HG03442 (cell line): ENCODE measurements around the gene PTAR1.
"Not testable (repeated sequence)": the region's sequence is repeated elsewhere in the genome, so short reads cannot be mapped to it uniquely, and the experiment has no call there.

ENCODE experiments used
- ATAC-seq: cut with Tn5 transposase; IDR thresholded peaks from one replicate; pipeline ENCODE4 v1.9.1; 2021; ENCODE audit warnings: mild to moderate bottlenecking, moderate library complexity; ENCODE audit not compliant: unreplicated experiment

PTAR1 gene, protein sequence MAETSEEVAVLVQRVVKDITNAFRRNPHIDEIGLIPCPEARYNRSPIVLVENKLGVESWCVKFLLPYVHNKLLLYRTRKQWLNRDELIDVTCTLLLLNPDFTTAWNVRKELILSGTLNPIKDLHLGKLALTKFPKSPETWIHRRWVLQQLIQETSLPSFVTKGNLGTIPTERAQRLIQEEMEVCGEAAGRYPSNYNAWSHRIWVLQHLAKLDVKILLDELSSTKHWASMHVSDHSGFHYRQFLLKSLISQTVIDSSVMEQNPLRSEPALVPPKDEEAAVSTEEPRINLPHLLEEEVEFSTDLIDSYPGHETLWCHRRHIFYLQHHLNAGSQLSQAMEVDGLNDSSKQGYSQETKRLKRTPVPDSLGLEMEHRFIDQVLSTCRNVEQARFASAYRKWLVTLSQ

DNA sequence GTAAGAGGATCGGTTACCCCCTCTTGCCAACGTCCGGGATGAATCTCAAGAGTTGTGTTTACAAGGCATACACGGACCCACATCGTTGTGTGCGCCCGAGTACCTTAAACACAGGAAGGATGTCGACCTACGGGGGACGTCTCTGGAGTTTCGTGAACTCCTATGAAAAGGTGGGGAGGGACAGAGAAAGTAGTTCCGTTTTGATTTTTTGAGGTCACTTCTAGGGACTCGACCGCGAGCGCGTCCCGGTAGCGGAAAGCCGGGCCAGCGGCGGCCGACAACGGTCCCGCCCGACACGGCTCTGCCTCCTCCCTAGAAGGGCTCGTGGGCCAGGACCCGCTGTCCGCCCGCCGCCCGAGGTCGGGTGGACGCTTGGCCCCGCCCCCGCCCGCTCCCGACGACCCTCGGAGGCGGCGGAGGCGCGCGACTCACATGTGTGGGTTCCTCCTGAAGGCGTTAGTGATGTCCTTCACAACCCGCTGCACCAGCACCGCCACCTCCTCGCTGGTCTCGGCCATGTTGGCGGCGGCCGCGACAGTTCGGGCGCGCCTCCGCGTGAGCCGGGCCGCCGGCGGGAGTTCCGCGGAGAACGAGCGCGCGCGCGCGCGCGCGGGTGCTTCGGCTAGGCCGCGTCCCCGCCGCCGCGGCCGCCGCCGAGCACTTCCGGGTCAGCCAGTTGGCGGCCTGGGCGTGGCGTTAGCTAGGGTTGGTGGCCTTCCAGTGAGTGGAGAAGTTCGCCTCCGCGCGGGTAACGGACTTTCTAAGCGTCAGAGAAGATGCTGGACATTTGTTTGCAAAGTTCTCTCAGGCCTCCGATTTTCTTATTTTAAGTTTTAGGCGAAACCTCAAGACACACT, at the start of gene PTAR1:
PTAR1 (minus strand) TSS at position 591 of the 857 bp plus-strand sequence; CDS start at position 518, 73 bp downstream.
- peak; percentile 87 for ATAC-seq

DNA sequence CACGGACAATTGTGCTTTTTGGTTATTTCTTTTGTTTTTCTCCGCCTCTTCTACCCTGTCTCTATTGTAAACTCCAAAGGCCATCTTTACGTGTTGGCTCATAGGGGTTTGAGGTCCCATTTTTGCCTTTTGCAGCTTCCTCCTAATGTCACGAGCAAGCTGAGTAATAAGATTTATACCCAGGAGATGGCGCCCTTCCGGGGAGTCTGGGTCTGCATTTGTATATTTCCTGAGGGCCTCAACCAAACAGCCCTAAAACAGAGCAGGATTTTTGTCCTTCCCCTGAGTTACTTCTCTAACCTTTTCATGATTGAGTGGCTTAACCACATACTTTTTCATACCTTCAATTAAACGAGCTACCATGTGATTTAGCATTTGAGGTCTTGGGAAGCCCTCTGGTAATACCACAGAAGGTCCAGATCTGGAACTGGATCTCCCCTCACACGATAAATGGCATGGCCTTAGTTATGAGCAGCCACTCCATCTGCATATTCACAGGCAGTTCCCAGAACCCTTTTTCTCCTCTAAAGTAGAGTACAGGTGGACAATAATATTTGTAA, 49.6 kb upstream of the PTAR1 start:
- no peak for ATAC-seq

DNA sequence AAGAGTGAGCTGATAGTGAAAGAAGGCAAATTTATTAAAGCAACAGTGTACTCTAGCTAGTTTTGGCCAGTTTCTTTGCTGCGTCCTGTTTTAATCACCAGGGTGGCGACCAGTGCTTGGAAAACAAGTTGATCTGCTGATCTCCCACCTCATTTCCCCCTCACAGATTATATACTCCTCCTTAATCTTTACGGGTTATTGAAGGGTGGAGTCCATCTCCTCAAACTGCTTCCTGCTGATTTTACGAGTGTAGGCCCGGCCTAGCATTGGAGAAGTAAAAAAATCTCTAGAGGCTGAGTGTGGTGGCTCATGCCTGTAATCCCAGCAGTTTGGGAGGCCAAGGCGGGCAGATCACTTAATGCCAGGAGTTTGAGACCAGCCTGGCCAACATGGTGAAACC, 46.8 kb upstream of the PTAR1 start:
- ATAC-seq = no peak

DNA sequence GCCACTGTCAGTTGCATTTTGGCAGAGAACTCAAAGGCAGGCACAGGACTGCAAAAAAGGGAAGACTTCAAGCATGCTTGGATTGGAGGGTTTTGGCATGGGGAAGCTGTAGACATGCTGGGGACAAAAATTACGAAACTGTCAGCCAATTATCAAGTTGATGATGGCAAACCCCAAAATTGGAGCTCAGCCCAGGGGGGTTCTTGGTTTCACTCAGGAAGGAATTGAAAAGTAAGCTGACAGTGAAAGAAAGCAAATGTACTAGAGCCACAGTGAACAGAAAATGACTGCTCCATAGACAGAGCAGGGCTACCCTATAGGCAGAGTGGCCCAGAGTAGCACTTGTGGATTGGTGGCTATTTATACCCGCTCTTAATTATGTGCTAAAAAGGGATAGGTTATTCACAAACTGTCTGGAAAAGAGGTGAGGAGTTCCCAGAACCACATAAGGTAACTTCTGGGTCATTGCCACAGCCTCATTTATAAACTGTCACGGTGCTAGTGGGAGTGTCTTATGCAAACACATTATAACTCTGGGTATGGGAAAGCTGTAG, 46.2 kb upstream of the PTAR1 start:
- ATAC-seq = no peak

DNA sequence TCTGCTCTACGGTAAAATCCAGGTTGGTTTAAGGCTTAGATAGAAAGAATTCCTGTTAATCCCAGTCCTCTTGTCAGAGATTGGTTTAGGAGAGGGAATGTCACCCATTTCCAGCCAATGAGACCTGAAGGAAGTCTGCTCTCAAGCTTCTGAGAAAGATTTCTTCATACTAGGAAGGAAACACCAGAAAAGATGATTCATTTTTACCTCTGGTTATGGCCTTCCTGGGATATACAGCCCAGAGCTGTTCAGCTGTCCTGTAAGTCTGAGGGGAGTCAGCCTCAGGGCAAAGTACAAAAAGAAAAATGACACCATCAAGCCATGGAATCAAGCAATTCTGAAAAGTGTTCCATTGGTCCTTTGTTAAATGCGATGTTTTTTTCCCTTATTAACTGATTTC, 42.2 kb upstream of the PTAR1 start:
- no peak for ATAC-seq

DNA sequence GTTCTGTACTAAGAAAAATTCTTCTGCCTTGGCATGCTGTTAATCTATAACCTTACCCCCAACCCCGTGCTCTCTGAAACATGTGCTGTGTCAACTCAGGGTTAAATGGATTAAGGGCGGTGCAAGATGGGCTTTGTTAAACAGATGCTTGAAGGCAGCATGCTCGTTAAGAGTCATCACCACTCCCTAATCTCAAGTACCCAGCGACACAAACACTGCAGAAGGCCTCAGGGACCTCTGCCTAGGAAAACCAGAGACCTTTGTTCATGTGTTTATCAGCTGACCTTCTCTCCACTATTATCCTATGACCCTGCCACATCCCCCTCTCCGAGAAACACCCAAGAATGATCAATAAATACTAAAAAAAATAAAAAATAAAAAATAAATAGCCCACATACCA, 40.2 kb upstream of the PTAR1 start:
- ATAC-seq = not testable (repeated sequence)

DNA sequence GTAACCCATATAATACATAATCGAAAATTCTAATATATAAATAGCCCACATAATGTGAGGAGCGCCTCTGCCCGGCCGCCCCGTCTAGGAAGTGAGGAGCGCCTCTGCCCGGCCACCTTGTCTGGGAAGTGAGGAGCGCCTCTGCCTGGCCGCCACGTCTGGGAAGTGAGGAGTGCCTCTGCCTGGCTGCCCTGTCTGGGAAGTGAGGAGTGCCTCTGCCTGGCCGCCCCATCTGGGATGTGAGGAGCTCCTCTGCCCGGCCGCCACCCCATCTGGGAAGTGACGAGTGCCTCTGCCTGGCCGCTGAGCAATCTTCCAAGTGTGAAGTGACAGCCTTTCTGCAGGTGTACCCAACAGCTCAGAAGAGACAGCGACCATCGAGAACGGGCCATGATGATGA, 39.7 kb upstream of the PTAR1 start:
- not testable (repeated sequence) for ATAC-seq

DNA sequence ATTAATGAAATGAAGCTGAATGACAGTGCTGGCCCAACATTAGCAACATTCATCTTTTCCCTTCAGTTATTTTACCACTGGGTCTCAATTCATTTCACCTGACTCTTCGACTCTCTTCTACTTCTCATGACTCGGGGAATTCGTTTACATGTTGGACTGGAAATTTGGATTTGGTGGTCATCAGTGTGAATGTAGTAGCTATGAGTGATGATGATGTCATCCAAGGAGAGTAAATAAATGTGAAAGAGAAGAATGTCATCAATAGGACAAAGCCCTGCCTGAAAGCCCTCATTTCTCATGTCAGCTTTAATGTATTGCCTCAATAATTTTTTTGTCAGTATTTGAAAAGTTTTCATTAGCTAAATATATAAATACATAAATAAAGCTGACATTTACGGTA, 38.9 kb upstream of the PTAR1 start:
- ATAC-seq = no peak

DNA sequence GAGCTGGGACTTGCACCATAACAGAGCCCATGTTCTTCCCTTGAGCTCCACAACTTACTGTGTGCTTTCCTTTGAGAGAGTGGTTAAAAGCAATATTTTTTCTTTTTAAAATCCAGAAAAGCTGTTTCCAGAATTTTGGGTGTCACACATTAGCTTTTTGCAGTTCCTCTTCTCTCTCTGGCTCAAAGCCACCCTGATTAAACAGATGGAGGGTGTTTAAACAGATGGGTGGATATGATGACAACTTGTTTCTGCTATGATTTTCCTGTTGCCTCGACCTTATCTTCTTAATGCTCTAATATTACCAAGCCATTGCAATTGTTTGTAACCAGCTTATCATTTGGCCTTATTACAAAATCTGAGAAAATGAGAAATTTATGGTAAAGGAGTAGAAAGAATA, 37.9 kb upstream of the PTAR1 start:
- ATAC-seq = no peak

DNA sequence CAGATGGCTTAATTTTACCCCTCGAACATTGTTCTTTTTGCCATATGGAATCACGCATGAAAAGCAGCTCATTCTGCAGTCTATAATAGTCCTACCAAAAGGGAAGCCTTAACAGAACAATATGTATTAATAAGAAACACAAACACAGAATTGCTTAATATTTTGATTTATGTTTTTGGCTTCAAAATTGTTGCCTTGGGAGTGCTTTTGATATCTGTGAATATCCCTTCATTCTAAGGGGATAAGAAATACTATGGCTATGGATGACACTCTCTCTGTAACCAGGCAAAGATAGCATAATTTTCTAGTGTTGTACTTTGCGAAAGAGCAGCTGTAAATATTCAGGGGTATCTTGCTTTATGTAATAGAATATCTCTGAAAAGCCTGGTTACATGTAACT, 34.5 kb upstream of the PTAR1 start:
- no peak for ATAC-seq

DNA sequence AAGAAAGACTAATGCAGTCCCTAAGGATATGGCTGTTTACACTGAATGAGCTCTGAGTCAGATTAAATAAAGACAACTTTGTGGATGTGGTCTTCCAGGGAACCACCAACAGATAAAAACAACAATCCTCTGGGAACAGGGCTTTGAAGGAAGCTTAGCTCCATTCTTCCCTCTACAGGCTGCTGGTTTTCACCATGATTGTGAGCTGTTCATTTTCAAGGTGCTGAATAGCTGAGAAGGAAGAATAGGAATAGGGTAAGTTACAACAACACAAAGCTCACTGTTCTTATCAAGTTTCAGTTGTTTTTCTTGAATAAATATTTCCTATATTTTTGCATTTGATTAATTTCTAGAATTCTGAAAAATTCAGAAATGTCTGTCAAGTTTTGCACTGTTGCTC, 25.9 kb upstream of the PTAR1 start:
- no peak for ATAC-seq

DNA sequence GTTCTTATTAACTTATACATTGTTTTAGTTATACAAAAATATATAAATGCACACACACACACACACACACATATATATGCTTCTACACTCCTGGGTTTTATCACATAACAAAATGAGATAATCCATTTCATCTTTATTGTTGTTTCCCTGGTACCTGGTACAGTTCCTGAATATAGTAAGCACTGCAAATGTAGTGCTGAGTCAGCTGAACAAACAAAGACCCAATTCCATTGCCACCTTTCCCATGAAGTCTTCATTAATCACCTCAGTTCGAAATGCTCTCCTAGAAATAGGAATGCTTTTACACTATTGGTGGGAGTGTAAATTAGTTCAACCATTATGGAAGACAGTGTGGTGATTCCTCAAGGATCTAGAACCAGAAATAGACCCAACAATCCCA, 13.4 kb upstream of the PTAR1 start:
- no peak for ATAC-seq

DNA sequence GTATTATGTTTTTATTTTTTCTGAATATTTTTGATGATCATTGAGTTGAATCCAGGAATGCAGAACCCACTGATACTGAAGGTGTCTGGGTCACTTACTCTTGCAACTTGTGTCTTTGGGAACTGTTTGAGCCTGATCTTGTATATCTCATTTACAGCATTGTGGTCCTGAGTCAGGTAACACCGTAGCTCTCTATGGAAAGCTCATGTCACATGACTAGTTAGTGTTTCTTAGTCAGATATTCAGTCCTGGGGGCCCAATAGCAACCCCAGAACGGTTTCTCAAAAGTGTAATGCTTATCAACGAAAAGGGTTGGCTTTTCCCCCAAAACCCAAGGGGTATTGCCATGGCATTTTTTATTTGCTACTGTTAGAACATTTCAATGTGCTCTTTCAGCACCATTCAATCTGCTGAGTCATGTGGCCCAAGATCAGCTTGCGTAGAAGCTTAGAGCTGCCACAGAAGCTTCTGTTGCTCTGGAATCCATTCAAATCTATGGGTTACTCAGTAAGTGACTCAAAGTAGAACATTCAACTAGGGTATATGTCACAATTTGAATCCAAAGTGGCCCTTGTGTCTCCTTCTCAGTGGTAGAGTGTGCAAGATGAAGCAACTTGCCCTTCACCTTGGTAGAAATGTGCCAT, 12.1 kb upstream of the PTAR1 start:
- no peak for ATAC-seq

DNA sequence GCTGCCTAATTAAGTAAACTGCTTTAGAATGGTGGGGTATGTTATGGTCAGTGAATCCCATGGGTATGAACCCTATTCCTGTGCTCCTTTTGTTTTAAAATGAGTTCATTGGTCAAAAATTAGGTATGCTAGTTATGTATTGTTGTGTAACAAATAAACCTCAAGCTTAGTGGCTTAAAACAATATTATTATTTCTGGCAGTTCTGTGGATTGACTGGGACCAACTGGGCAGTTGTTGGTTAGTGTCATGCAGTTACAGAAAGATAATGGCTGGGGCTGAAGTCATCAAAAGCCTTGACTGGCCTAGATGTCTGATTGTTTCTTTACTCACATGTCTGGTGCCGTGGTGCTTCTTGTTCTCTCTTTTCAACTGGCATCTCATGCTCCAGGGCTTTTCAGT, 8.9 kb upstream of the PTAR1 start:
- no peak for ATAC-seq

DNA sequence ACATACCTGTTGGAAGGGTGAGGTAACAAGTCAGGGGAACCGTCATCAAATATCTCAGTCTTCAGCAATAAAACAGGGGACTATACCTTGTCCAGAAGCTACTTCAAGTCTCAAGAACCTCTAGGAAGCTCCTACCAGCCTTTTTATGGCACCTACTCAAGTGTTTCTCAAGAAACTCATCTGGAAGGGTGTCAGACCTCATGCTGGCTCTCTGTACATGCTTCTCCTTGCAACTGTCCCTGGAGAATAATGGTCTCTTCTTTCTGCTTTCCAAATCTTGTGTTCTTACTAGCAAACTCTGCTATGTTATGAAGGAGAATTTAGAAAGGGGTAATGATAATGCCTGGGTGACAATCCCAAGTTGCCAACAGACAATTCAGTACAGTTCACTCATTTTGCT, 8.3 kb upstream of the PTAR1 start:
- ATAC-seq = no peak

DNA sequence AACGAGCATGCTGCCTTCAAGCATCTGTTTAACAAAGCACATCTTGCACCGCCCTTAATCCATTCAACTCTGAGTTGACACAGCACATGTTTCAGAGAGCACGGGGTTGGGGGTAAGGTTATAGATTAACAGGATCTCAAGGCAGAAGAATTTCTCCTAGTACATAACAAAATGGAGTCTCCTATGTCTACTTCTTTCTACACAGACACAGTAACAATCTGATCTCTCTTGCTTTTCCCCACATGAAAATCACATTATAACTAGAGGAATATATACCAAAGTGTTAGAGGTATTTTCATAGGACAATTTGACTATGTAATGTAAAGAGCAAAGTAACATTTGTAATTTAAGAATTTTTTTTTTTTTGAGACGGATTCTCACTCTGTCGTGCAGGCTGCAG, 4.1 kb upstream of the PTAR1 start:
- ATAC-seq = not testable (repeated sequence)

DNA sequence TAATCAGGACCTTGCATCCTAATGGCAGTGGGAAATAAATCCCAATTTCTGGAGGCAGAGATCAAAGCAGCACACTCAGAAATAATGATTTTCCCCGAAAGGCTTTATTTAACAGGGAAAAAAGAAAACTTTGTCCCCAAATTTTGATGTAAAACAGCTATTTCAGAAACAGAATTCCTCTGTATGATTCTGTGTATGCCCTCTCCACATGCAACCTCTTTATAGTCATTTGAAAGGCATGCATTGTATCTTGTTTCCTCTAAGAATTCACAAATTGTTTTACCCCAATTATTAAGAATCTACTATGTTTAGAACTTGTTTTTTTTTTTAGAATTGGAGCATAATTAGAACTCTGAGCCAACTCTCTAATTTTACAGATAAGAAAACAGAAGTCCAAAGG, 2.7 kb upstream of the PTAR1 start:
- no peak for ATAC-seq

DNA sequence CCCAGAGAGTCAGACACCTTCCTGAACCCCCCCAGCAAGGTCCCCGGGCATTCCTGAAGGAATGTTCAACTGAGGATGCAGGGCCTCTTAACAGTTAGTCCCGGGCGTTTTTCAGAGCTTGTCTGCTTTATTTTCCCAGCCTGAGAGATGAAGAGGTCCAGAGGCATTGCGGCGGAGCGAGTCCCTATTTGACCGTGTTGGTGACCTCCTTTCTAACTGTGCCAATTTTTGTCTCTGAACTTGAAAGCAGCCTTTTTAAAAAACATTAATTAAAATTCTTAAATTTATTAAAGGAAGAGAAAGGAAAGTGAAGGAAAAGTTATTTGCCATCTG, 433 bp upstream of the PTAR1 start:
- ATAC-seq = peak; percentile 1

DNA sequence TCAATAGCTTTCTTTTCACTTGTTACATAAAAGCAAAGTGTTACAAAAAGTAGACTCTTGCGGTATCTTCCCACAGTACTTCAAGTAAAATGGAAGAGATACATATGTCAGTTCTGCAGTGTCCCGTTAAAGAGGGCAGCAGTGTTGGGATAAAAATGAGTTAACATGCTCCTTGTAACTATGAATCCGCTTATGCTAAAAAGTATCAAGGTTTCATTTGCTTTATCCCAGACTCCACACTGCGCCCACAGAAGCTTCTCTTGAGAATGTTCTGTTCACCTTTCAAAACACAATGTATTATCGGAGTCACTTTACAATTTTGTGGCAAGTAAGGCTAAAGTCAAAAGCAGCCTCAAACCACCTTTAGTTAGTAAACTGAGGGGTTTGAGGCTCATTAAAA, 790 bp downstream of the PTAR1 start:
- no peak for ATAC-seq

DNA sequence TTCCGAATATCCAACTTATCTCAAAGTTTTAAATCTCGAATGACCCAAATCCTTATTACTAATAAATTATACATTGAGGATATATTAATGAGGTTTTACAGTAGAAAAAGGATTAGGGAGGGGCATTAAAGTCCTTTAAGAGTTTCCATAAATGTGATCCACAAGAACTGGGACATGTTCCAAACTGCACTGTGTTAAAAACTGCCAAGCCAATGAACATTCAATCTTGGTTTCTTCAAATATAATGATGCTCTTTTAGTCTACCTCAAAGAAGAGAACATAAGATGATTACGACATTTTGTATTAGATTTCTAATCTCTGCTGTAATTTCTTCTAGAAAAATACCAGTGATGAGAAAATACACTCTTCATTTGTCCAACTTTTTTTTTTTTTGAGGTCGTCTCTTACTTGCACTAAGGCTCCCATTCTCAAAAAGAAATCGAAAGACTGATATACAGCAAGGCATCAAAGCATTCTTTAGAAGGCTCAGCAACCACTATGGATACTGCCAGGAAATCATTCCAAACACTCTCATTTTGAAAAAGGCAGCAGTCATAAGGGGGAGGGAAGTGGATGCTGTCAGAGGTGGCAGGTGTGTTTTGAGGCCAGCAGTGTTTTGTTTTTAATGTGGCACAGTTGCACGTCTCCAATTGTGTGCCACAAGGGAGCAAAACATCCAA, 1.7 kb downstream of the PTAR1 start:
- no peak for ATAC-seq

DNA sequence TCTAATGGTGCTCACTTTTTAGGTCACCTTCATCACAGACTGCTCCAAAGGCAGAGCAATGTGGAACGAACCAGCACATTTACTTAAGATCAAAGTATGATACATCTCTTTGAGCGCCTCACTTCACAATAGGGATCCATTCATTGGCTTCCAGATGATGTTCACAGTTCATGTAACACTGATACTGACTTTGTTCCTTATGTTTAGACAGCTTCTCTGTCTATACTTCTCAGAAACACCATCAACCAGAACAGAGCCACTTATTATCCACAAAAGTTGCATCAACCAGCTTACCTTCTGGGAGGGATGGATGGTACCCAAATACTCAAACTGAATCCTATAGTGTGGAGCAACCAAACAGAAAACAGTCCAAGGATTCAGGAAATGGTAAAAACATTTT, 4.6 kb downstream of the PTAR1 start:
- no peak for ATAC-seq
